ENCODE measurements around the gene GPC6.
"Not testable (repeated sequence)": the region's sequence is repeated elsewhere in the genome, so short reads cannot be mapped to it uniquely, and the experiment has no call there.

Gene GPC6

GRCh38 chr13:94339116-94339687, 1112.6 kb downstream of the GPC6 start:
- no peak for TF ChIP-seq CTCF (IDR thresholded peaks at IDR 0.05; ENCODE audit: low read depth, low read length)

GRCh38 chr13:94342436-94343242, 1116.0 kb downstream of the GPC6 start:
- H3K4me3 ChIP-seq (ENCODE audit: low read depth, low read length), result no peak overlapping the region
- TF ChIP-seq CTCF (IDR thresholded peaks at IDR 0.05; ENCODE audit: low read depth, low read length), result no peak

More at GRCh38 chr13:94339116-94339687, 1112.6 kb downstream of the GPC6 start:
- no peak overlapping the region for H3K4me3 ChIP-seq (ENCODE audit: low read depth, low read length)

GRCh38 chr13:94343243-94343585, 1116.6 kb downstream of the GPC6 start:
- TF ChIP-seq CTCF (IDR thresholded peaks at IDR 0.05; ENCODE audit: low read depth, low read length), result no peak
- H3K4me3 ChIP-seq (ENCODE audit: low read depth, low read length), result no peak overlapping the region

- H3K4me3 ChIP-seq (ENCODE audit: low read depth, low read length), result not testable (repeated sequence)
Measured at GRCh38 chr13:94343687-94344086, 1117.1 kb downstream of the GPC6 start.

GRCh38 chr13:94344126-94344818, 1117.7 kb downstream of the GPC6 start:
- TF ChIP-seq CTCF (IDR thresholded peaks at IDR 0.05; ENCODE audit: low read depth, low read length), result no peak
- no peak overlapping the region for H3K4me3 ChIP-seq (ENCODE audit: low read depth, low read length)

GRCh38 chr13:94345374-94346195, 1119.0 kb downstream of the GPC6 start:
- no peak for TF ChIP-seq CTCF (IDR thresholded peaks at IDR 0.05; ENCODE audit: low read depth, low read length)

GRCh38 chr13:94346261-94347019, 1119.8 kb downstream of the GPC6 start:
- TF ChIP-seq CTCF (IDR thresholded peaks at IDR 0.05; ENCODE audit: low read depth, low read length), result no peak

More at GRCh38 chr13:94345374-94346195, 1119.0 kb downstream of the GPC6 start:
- no peak overlapping the region for H3K4me3 ChIP-seq (ENCODE audit: low read depth, low read length)

More at GRCh38 chr13:94346261-94347019, 1119.8 kb downstream of the GPC6 start:
- H3K4me3 ChIP-seq (ENCODE audit: low read depth, low read length), result no peak overlapping the region

Measured in WI38 (cell line).